ENCODE data around the gene FNIP1. TPM values are rescaled to one million over a fixed set of nuclear protein-coding genes. Genes with fewer than 3 reads are reported as not detected.
A peak's percentile ranks its signal among the peaks of the same experiment; 100 is the strongest.

FNIP1 gene
- total and polyA plus RNA-seq, 2 of the 8 experiments (the other 6 are each of a cell fraction or from before 2014, with no cell fraction given) = 3.5 to 17.3 TPM

GRCh38 chr5:131634996-131635683 lies 161.7 kb downstream of the FNIP1 start, which contains the start of gene RAPGEF6 (continued):
- TF ChIP-seq CHD7 (IDR thresholded peaks at IDR 0.05; ENCODE audit: insufficient replicate concordance, low read length) (no peak), E2F6 (IDR thresholded peaks at IDR 0.05) (no peak), BACH1 (IDR thresholded peaks at IDR 0.05; ENCODE audit: low read length) (peak; percentile 89), RNF2 (IDR thresholded peaks at IDR 0.05; ENCODE audit: borderline replicate concordance, low read depth, low read length, missing control alignments, poor library complexity, severe bottlenecking) (no peak), PHF8 (conservative IDR thresholded peaks at IDR 0.05; ENCODE audit: low read depth, low read length) (peak; percentile 75), CHD1 (IDR thresholded peaks at IDR 0.05; ENCODE audit: low read depth, low read length) (no peak), GTF2F1 (IDR thresholded peaks at IDR 0.05; ENCODE audit: borderline replicate concordance, low read depth, low read length) (peak; percentile 19; the same call in 1 of the 2 replicates), TEAD4 (IDR thresholded peaks at IDR 0.05; ENCODE audit: low read depth, low read length) (0 out of 2 replicates have a peak, but pooled peaks have one; percentile 68), FOSL1 (IDR thresholded peaks at IDR 0.05; ENCODE audit: insufficient read depth, low read depth, low read length) (no peak)
